DND-41 (cell line): ENCODE results near the gene NPM3.

Experiments used
- ATAC-seq: fragments of 200-7000 bp; cut with Tn5 transposase; 3 replicates; pipeline ENCODE4 v1.9.1; 2021; ENCODE audit warnings: low read depth; ENCODE audit not compliant: insufficient read depth
- DNase-seq: peaks from one replicate; pipeline ENCODE4 v3.0.0-alpha.2; 2020
- H2AFZ ChIP-seq: 2 replicates; pipeline ENCODE4 v1.6.0; 2012; ENCODE audit warnings: low read depth, low read length
- H3K27ac ChIP-seq: 2 replicates; pipeline ENCODE4 v1.5.1; 2012; ENCODE audit warnings: low read length, inconsistent platforms
- H3K27me3 ChIP-seq: fragments of 200-600 bp; sonication (generic); 2 replicates; pipeline ENCODE4 v1.6.0; 2012; ENCODE audit warnings: low read length, mild to moderate bottlenecking, inconsistent platforms; ENCODE audit not compliant: insufficient read depth, poor library complexity
- H3K36me3 ChIP-seq: 2 replicates; pipeline ENCODE4 v1.5.1; 2012; ENCODE audit warnings: low read length, inconsistent platforms; ENCODE audit not compliant: insufficient read depth
- H3K4me1 ChIP-seq: 2 replicates; pipeline ENCODE4 v1.5.1; 2012; ENCODE audit warnings: mild to moderate bottlenecking, low read length; ENCODE audit not compliant: insufficient read depth
- H3K4me2 ChIP-seq: 2 replicates; pipeline ENCODE4 v1.6.0; 2012; ENCODE audit warnings: mild to moderate bottlenecking, moderate library complexity, low read length, inconsistent platforms; ENCODE audit not compliant: insufficient read depth
- H3K4me3 ChIP-seq, 2 experiments: fragments of 200-600 bp in 1 of 2; shearing (Covaris generic) in 1 of 2; 2 replicates each; pipeline ENCODE4 v1.5.1; 2012 to 2016; ENCODE audit warnings: inconsistent platforms in 2 of 2, low read length in 2 of 2, mild to moderate bottlenecking in 2 of 2, low read depth in 1 of 2, moderate library complexity in 1 of 2
- H3K79me2 ChIP-seq: 2 replicates; pipeline ENCODE4 v1.6.0; 2012; ENCODE audit warnings: low read length, inconsistent platforms; ENCODE audit not compliant: insufficient read depth
- H3K9ac ChIP-seq: 2 replicates; pipeline ENCODE4 v1.6.0; 2012; ENCODE audit warnings: low read depth, mild to moderate bottlenecking, inconsistent platforms, low read length, moderate library complexity
- H3K9me3 ChIP-seq: 2 replicates; pipeline ENCODE4 v1.5.1; 2012; ENCODE audit warnings: low read length, moderate library complexity, mild to moderate bottlenecking, inconsistent platforms; ENCODE audit not compliant: insufficient read depth, severe bottlenecking
- H4K20me1 ChIP-seq: 2 replicates; pipeline ENCODE4 v1.6.0; 2012; ENCODE audit warnings: low read length; ENCODE audit not compliant: insufficient read depth
- CTCF ChIP-seq: IDR thresholded peaks from 2 replicates; pipeline ENCODE4 v1.5.1; 2012; ENCODE audit warnings: borderline replicate concordance, low read length, moderate library complexity, mild to moderate bottlenecking; ENCODE audit not compliant: poor library complexity, severe bottlenecking; ENCODE audit errors: extremely low read depth
- EZH2 ChIP-seq: IDR thresholded peaks from 3 replicates; pipeline ENCODE4 v1.6.1; 2012; ENCODE audit warnings: borderline replicate concordance, low read depth, mild to moderate bottlenecking, moderate library complexity, low read length, inconsistent platforms; ENCODE audit not compliant: severe bottlenecking

The NPM3 gene

GRCh38 chr10:101816913-101817336 is 33.7 kb upstream of the NPM3 start:
- peak overlapping the region; percentile 96 for H3K27ac ChIP-seq

GRCh38 chr10:101816376-101816775 is 33.1 kb upstream of the NPM3 start:
- Histone ChIP-seq H3K9ac (peak overlapping the region; percentile 90), H3K79me2 (peaks cover 86% of the 10 kb centered on the region), H3K36me3 (peaks cover 36% of the 10 kb centered on the region), H3K4me2 (peak overlapping the region; percentile 79), H3K27ac (peak overlapping the region; percentile 53), H4K20me1 (peaks cover 65% of the 10 kb centered on the region), H3K4me3 (peak overlapping the region; percentile 67 to 87), H3K4me1 (peaks cover 41% of the 10 kb centered on the region), H3K27me3 (no peaks in the 10 kb centered on the region), H3K9me3 (no peaks in the 10 kb centered on the region), H2AFZ (no peak overlapping the region)
- DNase-seq (no peak), ATAC-seq (no peak)
- TF ChIP-seq EZH2, result no peak

More at GRCh38 chr10:101816913-101817336, 33.7 kb upstream of the NPM3 start:
- H3K36me3 ChIP-seq, result peaks cover 31% of the 10 kb centered on the region
- H2AFZ ChIP-seq, result no peak overlapping the region
- no peak for ATAC-seq
- no peaks in the 10 kb centered on the region for H3K9me3 ChIP-seq
- no peak for DNase-seq
- no peaks in the 10 kb centered on the region for H3K27me3 ChIP-seq
- no peak for TF ChIP-seq EZH2
- TF ChIP-seq CTCF, result no peak
- peaks cover 80% of the 10 kb centered on the region for H3K79me2 ChIP-seq
- H3K4me3 ChIP-seq, result peak overlapping the region; percentile 67 to 87
- H3K4me2 ChIP-seq, result peak overlapping the region; percentile 79
- H3K4me1 ChIP-seq, result peaks cover 41% of the 10 kb centered on the region
- peak overlapping the region; percentile 90 for H3K9ac ChIP-seq
- peaks cover 60% of the 10 kb centered on the region for H4K20me1 ChIP-seq

GRCh38 chr10:101814466-101815071 is 31.3 kb upstream of the NPM3 start:
- TF ChIP-seq CTCF, result no peak
- no peak for TF ChIP-seq EZH2
- H3K4me2 ChIP-seq, result peak overlapping the region; percentile 79
- no peak overlapping the region for H2AFZ ChIP-seq
- DNase-seq (no peak), ATAC-seq (no peak)
- no peaks in the 10 kb centered on the region for H3K9me3 ChIP-seq
- peak overlapping the region; percentile 90 for H3K9ac ChIP-seq
- H3K36me3 ChIP-seq, result peaks cover 54% of the 10 kb centered on the region
- peak overlapping the region; percentile 39; the same call in 1 of the 2 replicates for H3K27ac ChIP-seq
- H3K4me3 ChIP-seq, result peak overlapping the region in 1 of 2 experiments; percentile 87; a peak in 1 of 4 replicates
- H3K79me2 ChIP-seq, result peaks cover 94% of the 10 kb centered on the region
- peaks cover 75% of the 10 kb centered on the region for H4K20me1 ChIP-seq
- peaks cover 34% of the 10 kb centered on the region for H3K4me1 ChIP-seq
- H3K27me3 ChIP-seq, result no peaks in the 10 kb centered on the region

- Histone ChIP-seq H3K4me2 (no peak overlapping the region), H3K9ac (no peak overlapping the region), H3K27ac (no peak overlapping the region), H3K4me3 (no peak overlapping the region), H3K27me3 (no peaks in the 10 kb centered on the region), H3K36me3 (peaks cover 72% of the 10 kb centered on the region), H3K4me1 (peaks cover 25% of the 10 kb centered on the region), H3K9me3 (no peaks in the 10 kb centered on the region), H2AFZ (no peak overlapping the region), H3K79me2 (peaks cover 95% of the 10 kb centered on the region), H4K20me1 (peaks cover 70% of the 10 kb centered on the region)
- ATAC-seq (no peak), DNase-seq (no peak)
- TF ChIP-seq EZH2 (no peak), CTCF (no peak)
These were observed 29.4 kb upstream of the NPM3 start for GRCh38 chr10:101812606-101813005.
